IMR-90 (cell line): ENCODE data around the gene ADAMTS8. TPM values are rescaled to one million over a fixed set of nuclear protein-coding genes. Genes with fewer than 3 reads are reported as not detected.
A peak's percentile ranks its signal among the peaks of the same experiment; 100 is the strongest.

Experiments used
- ATAC-seq: fragments of 200-7000 bp; cut with Tn5 transposase; 2 replicates; pipeline ENCODE4 v1.9.1; 2020; ENCODE audit warnings: low read depth, mild to moderate bottlenecking, moderate library complexity
- BruUV-seq: library from RNA; stranded (reverse); fragments of 400-500 nt; replicated peaks from 2 replicates; lab custom pipeline; 2021; lab: Mats Ljungman, UMichigan
- CTCF ChIA-PET: fragments of 300-600 bp; formaldehyde crosslinking; extraction: SDS; loops from one replicate; lab custom pipeline; 2021; ENCODE audit warnings: antibody characterized with exemption; lab: Yijun Ruan, JAX
- POLR2A ChIA-PET: fragments of 300-600 bp; sonication (Branson Sonifier 250); formaldehyde crosslinking; loops from one replicate; lab custom pipeline; 2022; ENCODE audit warnings: antibody characterized with exemption; ENCODE audit not compliant: unreplicated experiment; lab: Charles Lee
- DNase-seq: peaks from one replicate; pipeline ENCODE4 v3.0.0; 2013
- H2AFZ ChIP-seq: replicated peaks from 2 replicates; pipeline ENCODE3; 2013; ENCODE audit warnings: low read length, mild to moderate bottlenecking; ENCODE audit not compliant: poor library complexity
- H2AK5ac ChIP-seq: 2 replicates; pipeline ENCODE4 v1.6.1; 2013; ENCODE audit warnings: low read depth, low read length, inconsistent platforms
- H2AK9ac ChIP-seq: replicated peaks from 2 replicates; pipeline ENCODE3; 2013; ENCODE audit warnings: mild to moderate bottlenecking, low read depth, low read length, moderate library complexity; ENCODE audit not compliant: poor library complexity
- H2BK120ac ChIP-seq: 2 replicates; pipeline ENCODE4 v1.6.1; 2013; ENCODE audit warnings: low read depth, low read length, inconsistent platforms
- H2BK15ac ChIP-seq: 3 replicates; pipeline ENCODE4 v1.6.1; 2013; ENCODE audit warnings: low read depth, low read length, inconsistent platforms
- H2BK20ac ChIP-seq: 2 replicates; pipeline ENCODE4 v1.6.1; 2013; ENCODE audit warnings: low read depth, mild to moderate bottlenecking, inconsistent platforms, low read length, moderate library complexity
- H2BK5ac ChIP-seq: 2 replicates; pipeline ENCODE4 v1.6.1; 2013; ENCODE audit warnings: mild to moderate bottlenecking, low read depth, low read length, inconsistent platforms; ENCODE audit not compliant: poor library complexity, severe bottlenecking
- H3K14ac ChIP-seq: replicated peaks from 2 replicates; pipeline ENCODE4 v1.6.1; 2013; ENCODE audit warnings: low read depth, low read length, inconsistent platforms
- H3K18ac ChIP-seq: 2 replicates; pipeline ENCODE4 v1.6.1; 2013; ENCODE audit warnings: low read depth, low read length, control low read depth
- H3K23ac ChIP-seq: 2 replicates; pipeline ENCODE4 v1.6.1; 2013; ENCODE audit warnings: low read depth, low read length, inconsistent platforms
- H3K27ac ChIP-seq: 2 replicates; pipeline ENCODE4 v1.5.1; 2013; ENCODE audit warnings: mild to moderate bottlenecking, control low read depth, low read length; ENCODE audit not compliant: insufficient read depth
- H3K27me3 ChIP-seq: 2 replicates; pipeline ENCODE4 v1.6.1; 2013; ENCODE audit warnings: low read length; ENCODE audit not compliant: control insufficient read depth, insufficient read depth
- H3K36me3 ChIP-seq: 2 replicates; pipeline ENCODE4 v1.6.1; 2013; ENCODE audit warnings: low read length, mixed read lengths; ENCODE audit not compliant: control insufficient read depth, insufficient read depth
- H3K4ac ChIP-seq: 2 replicates; pipeline ENCODE4 v1.6.1; 2013; ENCODE audit warnings: low read depth, low read length, inconsistent platforms
- H3K4me1 ChIP-seq: 2 replicates; pipeline ENCODE4 v1.6.1; 2013; ENCODE audit warnings: low read length, mixed read lengths; ENCODE audit not compliant: control insufficient read depth, insufficient read depth
- H3K4me2 ChIP-seq: 2 replicates; pipeline ENCODE4 v1.6.1; 2013; ENCODE audit warnings: low read depth, mild to moderate bottlenecking, control low read depth, low read length, moderate library complexity
- H3K4me3 ChIP-seq: 2 replicates; pipeline ENCODE4 v1.5.1; 2013; ENCODE audit warnings: low read depth, mild to moderate bottlenecking, control low read depth, low read length, moderate library complexity; ENCODE audit not compliant: insufficient read depth
- H3K56ac ChIP-seq: 2 replicates; pipeline ENCODE4 v1.6.1; 2013; ENCODE audit warnings: low read length, inconsistent platforms; ENCODE audit not compliant: insufficient read depth; ENCODE audit errors: extremely low read depth
- H3K79me1 ChIP-seq, 2 experiments: 2 replicates each; pipeline ENCODE4 v1.6.1; 2013; ENCODE audit warnings: low read length in 2 of 2, inconsistent platforms in 1 of 2, low read depth in 1 of 2
- H3K9ac ChIP-seq: 2 replicates; pipeline ENCODE4 v1.6.1; 2013; ENCODE audit warnings: low read depth, low read length, control low read depth
- H3K9me1 ChIP-seq: 2 replicates; pipeline ENCODE4 v1.6.1; 2013; ENCODE audit warnings: low read length, inconsistent platforms; ENCODE audit not compliant: insufficient read depth
- H3K9me3 ChIP-seq: 2 replicates; pipeline ENCODE4 v1.6.1; 2013; ENCODE audit warnings: low read length; ENCODE audit not compliant: control insufficient read depth, insufficient read depth
- H4K20me1 ChIP-seq: 2 replicates; pipeline ENCODE4 v1.6.1; 2013; ENCODE audit warnings: low read length, inconsistent platforms; ENCODE audit not compliant: insufficient read depth
- H4K5ac ChIP-seq: 2 replicates; pipeline ENCODE4 v1.6.1; 2013; ENCODE audit warnings: mild to moderate bottlenecking, low read depth, low read length, control low read depth
- H4K8ac ChIP-seq, 2 experiments: 2 replicates each; pipeline ENCODE4 v1.6.1; 2013; ENCODE audit warnings: low read depth in 2 of 2, low read length in 2 of 2, control low read depth in 1 of 2, inconsistent platforms in 1 of 2
- H4K91ac ChIP-seq: 2 replicates; pipeline ENCODE4 v1.6.1; 2013; ENCODE audit warnings: low read depth, low read length, inconsistent platforms; ENCODE audit not compliant: insufficient read depth
- BHLHE40 ChIP-seq: fragments of 150-350 bp; IDR thresholded peaks from 2 replicates; pipeline ENCODE4 v1.6.1; 2016; ENCODE audit warnings: mild to moderate bottlenecking, low read depth, low read length
- CEBPB ChIP-seq: IDR thresholded peaks from 2 replicates; pipeline ENCODE4 v1.6.1; 2012; ENCODE audit warnings: low read depth, low read length, improper control_type of control experiment
- CHD1 ChIP-seq: IDR thresholded peaks from 2 replicates; pipeline ENCODE4 v1.6.1; 2012; ENCODE audit warnings: low read depth, low read length, improper control_type of control experiment
- CTCF ChIP-seq: conservative IDR thresholded peaks from 2 replicates; pipeline ENCODE4 v1.5.1; 2012; ENCODE audit warnings: mild to moderate bottlenecking, low read depth, low read length, improper control_type of control experiment
- FOS ChIP-seq: fragments of 150-350 bp; IDR thresholded peaks from 2 replicates; pipeline ENCODE4 v1.6.1; 2016; ENCODE audit warnings: low read depth, low read length
- MAFK ChIP-seq: IDR thresholded peaks from 2 replicates; pipeline ENCODE4 v1.6.1; 2012; ENCODE audit warnings: low read depth, low read length, improper control_type of control experiment
- MAZ ChIP-seq: IDR thresholded peaks from 2 replicates; pipeline ENCODE4 v1.6.1; 2012; ENCODE audit warnings: low read depth, mild to moderate bottlenecking, low read length, improper control_type of control experiment, moderate library complexity, borderline replicate concordance
- MXI1 ChIP-seq: IDR thresholded peaks from 2 replicates; pipeline ENCODE4 v1.6.1; 2012; ENCODE audit warnings: low read depth, mild to moderate bottlenecking, low read length, moderate library complexity, borderline replicate concordance
- NFE2L2 ChIP-seq: fragments of 150-350 bp; IDR thresholded peaks from 2 replicates; pipeline ENCODE4 v1.6.1; 2016; ENCODE audit warnings: low read depth, mild to moderate bottlenecking, low read length
- RAD21 ChIP-seq: IDR thresholded peaks from 2 replicates; pipeline ENCODE4 v1.6.1; 2012; ENCODE audit warnings: low read length, improper control_type of control experiment
- RCOR1 ChIP-seq: IDR thresholded peaks from 2 replicates; pipeline ENCODE4 v1.6.1; 2012; ENCODE audit warnings: mild to moderate bottlenecking, low read length, improper control_type of control experiment; ENCODE audit not compliant: insufficient replicate concordance
- SMC3 ChIP-seq: fragments of 150-350 bp; IDR thresholded peaks from 2 replicates; pipeline ENCODE4 v1.6.1; 2016; ENCODE audit warnings: low read depth, mild to moderate bottlenecking, antibody characterized with exemption, low read length, moderate library complexity
- USF2 ChIP-seq: fragments of 150-350 bp; IDR thresholded peaks from 2 replicates; pipeline ENCODE4 v1.6.1; 2017; ENCODE audit warnings: mild to moderate bottlenecking, antibody characterized with exemption, low read length, low read depth
- WGBS, 2 experiments: methylation state at CpG; one replicate each; pipeline versions ENCODE4 v1.1.5 to v1.1.7; 2013; ENCODE audit warnings: missing lambda C conversion rate in 2 of 2; ENCODE audit not compliant: insufficient read length in 1 of 2; ENCODE audit errors: extremely low coverage in 2 of 2; 5-methylcytosine and 5-hydroxymethylcytosine counted together
- dilution Hi-C: fragments of 300-500 bp; cut with HindIII; formaldehyde crosslinking; loops from one replicate; pipeline ENCODE4 v1.14.3; 2018; ENCODE audit warnings: low sequenced_read_pairs; ENCODE audit not compliant: unreplicated experiment
- in situ Hi-C: fragments of 300-500 bp; cut with MboI; formaldehyde crosslinking; loops from 3 replicates; pipeline ENCODE4 v1.14.3; 2019; ENCODE audit warnings: low sequenced_read_pairs, inconsistent platforms, mixed read lengths
- intact Hi-C: fragments of 100-400 bp; cut with micrococcal nuclease; formaldehyde crosslinking; loops from 2 replicates; pipeline ENCODE4 v1.10.0; 2022
- polyA plus RNA-seq, 3 experiments: library from polyadenylated mRNA; depleted of rRNA; stranded (reverse); fragments of >200 nt; gene quantifications; 2 replicates each; pipeline ENCODE4 v1.2.3, GENCODE V29; 2012; ENCODE audit warnings: low replicate concordance in 1 of 3
- total RNA-seq: library from RNA; depleted of rRNA; stranded (reverse); fragments of >200 nt; gene quantifications from 2 replicates; pipeline ENCODE4 v1.2.3, GENCODE V29; 2012

ADAMTS8 gene
- total and polyA plus RNA-seq, 2 of the 4 experiments (the other 2 are of a cell fraction), result under 0.01 to 0.60 TPM

- H2BK120ac ChIP-seq, result no peak overlapping the region
- H3K56ac ChIP-seq, result no peak overlapping the region
- no peak overlapping the region for H3K4me3 ChIP-seq
- ChIA-PET CTCF (no interaction called here), POLR2A (no interaction called here)
- H3K4me2 ChIP-seq, result no peak overlapping the region
- H3K14ac ChIP-seq, result no peak overlapping the region
- no peaks in the 10 kb centered on the region for H3K27me3 ChIP-seq
- H3K18ac ChIP-seq, result no peak overlapping the region
- no peak overlapping the region for H2BK5ac ChIP-seq
- H4K5ac ChIP-seq, result no peak overlapping the region
- TF ChIP-seq MAFK (no peak), RAD21 (no peak), MAZ (no peak), USF2 (no peak), RCOR1 (no peak), NFE2L2 (no peak), CTCF (no peak), SMC3 (no peak), MXI1 (no peak), CEBPB (no peak), FOS (no peak), CHD1 (no peak), BHLHE40 (no peak)
- dilution Hi-C loops (no loop called here), in situ Hi-C loops (loop anchor here (25.0 kb wide), 2 partner anchors 1476 to 1651 kb away; no protein-coding TSS in a partner anchor), intact Hi-C loops (no loop called here)
- H4K91ac ChIP-seq, result peak overlapping the region; percentile 10; the same call in 1 of the 2 replicates
- H3K9me3 ChIP-seq, result no peaks in the 10 kb centered on the region
- H3K4me1 ChIP-seq, result peaks cover 19% of the 10 kb centered on the region
- no peaks in the 10 kb centered on the region for H3K79me1 ChIP-seq
- no peak for DNase-seq
- H4K8ac ChIP-seq, result no peak overlapping the region
- H2AK5ac ChIP-seq, result peak overlapping the region; percentile 61; the same call in 1 of the 2 replicates
- H3K36me3 ChIP-seq, result peaks cover 3% of the 10 kb centered on the region; the same call in 1 of the 2 replicates
- no peak overlapping the region for H3K23ac ChIP-seq
- H4K20me1 ChIP-seq, result peaks cover 6% of the 10 kb centered on the region; the same call in 1 of the 2 replicates
- no peak overlapping the region; the same call in 1 of the 2 replicates for H2BK20ac ChIP-seq
- BruUV-seq, result no TSS peak
- no peak overlapping the region for H3K9ac ChIP-seq
- WGBS, 2 experiments, result 97% methylated on average over 5 of the region's 11 CpGs; no CpG with 5 or more reads in 1 of the 2 experiments
- 0 out of 3 replicates have a peak overlapping the region, but pooled peaks have one; percentile 56 for H2BK15ac ChIP-seq
- H3K4ac ChIP-seq, result no peak overlapping the region; the same call in 1 of the 2 replicates
- H2AK9ac ChIP-seq, result no peak overlapping the region
- no peak overlapping the region for H2AFZ ChIP-seq
- no peak for ATAC-seq
- no peak overlapping the region for H3K27ac ChIP-seq
- peaks cover 17% of the 10 kb centered on the region; the same call in 1 of the 2 replicates for H3K9me1 ChIP-seq
These were observed 17.2 kb downstream of the ADAMTS8 start for GRCh38 chr11:130411223-130411622.
